Measurements from ENCODE around the gene BAIAP2L2.
"Not testable (repeated sequence)": the region's sequence is repeated elsewhere in the genome, so short reads cannot be mapped to it uniquely, and the experiment has no call there.

Gene BAIAP2L2

GRCh38 chr22:38080474-38080849 is 30.0 kb downstream of the BAIAP2L2 start:
- no peak for DNase-seq

DNA sequence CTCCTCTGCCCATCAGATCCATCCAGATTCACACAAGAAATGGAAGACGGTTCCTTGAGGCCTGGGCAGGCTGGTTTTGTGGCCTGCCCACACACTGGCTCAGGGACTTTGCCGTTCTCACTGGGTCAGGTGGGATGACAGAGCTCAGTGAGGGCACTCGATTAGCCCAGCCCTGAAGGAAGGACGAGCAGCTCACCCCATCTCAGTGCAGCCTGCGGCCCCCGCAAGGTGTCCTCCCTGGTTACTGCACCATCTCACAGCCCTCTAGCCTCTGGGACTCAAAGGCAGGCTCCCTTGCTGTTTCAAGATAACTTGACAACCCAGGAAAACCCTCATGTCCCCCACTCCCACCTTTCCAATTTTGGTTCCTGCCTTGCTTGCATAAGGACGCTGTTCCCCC is 30.7 kb downstream of the BAIAP2L2 start:
- DNase-seq: no peak

- DNase-seq: not testable (repeated sequence)
Measured at GRCh38 chr22:38079208-38079607, 31.3 kb downstream of the BAIAP2L2 start.

DNA sequence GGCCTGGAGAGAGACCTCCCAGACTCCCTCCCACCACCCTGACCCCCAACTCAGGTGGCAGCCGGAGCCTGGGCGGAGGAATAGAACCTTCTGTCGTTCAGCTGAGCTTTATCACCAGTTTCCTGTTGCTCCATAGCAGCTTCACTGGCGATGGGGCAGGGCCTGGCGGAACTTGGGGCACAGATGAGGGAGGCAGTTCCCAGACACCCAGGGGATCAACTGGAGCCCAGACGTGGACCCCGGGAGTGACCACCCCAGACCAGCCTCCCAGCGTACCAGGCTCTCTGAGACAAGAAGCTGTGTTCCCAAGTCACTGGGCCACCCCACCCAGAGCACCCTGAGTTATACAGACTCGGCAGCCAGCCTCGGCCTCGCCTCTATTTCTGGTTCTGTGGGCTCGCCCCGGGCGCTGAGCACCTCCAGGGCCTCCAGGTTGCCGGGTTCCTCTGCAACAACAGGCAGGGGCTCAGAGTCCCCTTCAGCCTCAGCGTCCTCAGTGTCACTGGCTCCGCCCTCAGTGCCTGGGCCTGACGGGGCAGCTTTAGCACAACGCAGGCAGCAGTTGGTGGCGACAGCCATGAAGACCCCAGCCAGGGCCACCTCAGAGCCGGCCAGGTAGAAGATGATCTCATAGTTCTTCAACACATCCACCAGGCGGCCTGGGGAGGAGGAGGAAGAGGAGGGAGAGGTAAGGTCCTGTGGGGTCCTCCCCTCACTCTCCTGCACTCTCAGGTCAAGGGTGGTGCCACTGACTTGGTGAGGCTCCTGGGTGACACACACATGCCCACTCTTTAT is 32.2 kb downstream of the BAIAP2L2 start:
- DNase-seq: no peak

- no peak for DNase-seq
Measured at GRCh38 chr22:38077595-38077994, 32.9 kb downstream of the BAIAP2L2 start.

GRCh38 chr22:38077096-38077495 is 33.4 kb downstream of the BAIAP2L2 start:
- DNase-seq: no peak

- DNase-seq: no peak
Measured at GRCh38 chr22:38075961-38076360, 34.5 kb downstream of the BAIAP2L2 start.

DNA sequence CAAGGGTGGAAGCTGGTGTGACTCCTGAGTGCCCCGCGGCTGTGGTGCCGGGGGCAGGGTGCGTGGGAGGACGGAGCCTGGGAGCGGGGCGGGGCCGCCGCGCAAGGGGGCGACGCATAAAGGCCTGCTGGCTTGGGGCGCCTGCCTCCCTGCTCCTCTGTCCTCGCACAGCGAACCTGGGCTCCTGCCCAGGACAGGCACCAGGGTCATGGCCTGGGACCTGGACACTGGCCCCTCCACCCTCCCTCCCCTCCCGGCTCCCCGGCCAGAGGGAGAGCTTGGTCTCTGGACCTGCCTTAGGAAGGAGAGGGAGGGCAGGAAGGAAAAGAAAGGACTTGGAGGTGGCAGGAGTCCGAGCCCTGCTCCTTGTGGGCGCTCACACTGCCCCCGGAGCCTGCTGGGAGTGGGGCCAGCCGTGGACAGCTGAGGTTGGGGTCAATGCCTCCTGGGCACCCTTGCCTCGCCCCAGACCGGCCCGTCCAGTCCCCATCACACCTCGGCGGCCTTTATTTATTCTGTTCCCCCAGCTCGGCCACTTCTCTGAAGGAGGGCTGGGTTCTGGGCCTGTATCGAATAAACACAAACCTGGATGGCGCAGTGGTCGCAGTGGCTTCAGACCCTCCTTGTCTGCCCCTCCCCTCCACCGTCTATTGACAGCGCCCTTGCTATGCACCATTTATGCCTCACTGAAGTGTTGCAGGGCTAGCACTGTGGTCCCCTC is 35.2 kb downstream of the BAIAP2L2 start:
- DNase-seq: no peak

GRCh38 chr22:38074181-38075104 is 36.0 kb downstream of the BAIAP2L2 start:
- DNase-seq: no peak

- DNase-seq: no peak
Measured at GRCh38 chr22:38073150-38074130, 37.0 kb downstream of the BAIAP2L2 start.

GRCh38 chr22:38072322-38073149 is 37.9 kb downstream of the BAIAP2L2 start:
- no peak for DNase-seq

- no peak for DNase-seq
Measured at GRCh38 chr22:38071421-38072321, 38.8 kb downstream of the BAIAP2L2 start.

- no peak for DNase-seq
Measured at GRCh38 chr22:38070250-38070921, 40.1 kb downstream of the BAIAP2L2 start.

DNA sequence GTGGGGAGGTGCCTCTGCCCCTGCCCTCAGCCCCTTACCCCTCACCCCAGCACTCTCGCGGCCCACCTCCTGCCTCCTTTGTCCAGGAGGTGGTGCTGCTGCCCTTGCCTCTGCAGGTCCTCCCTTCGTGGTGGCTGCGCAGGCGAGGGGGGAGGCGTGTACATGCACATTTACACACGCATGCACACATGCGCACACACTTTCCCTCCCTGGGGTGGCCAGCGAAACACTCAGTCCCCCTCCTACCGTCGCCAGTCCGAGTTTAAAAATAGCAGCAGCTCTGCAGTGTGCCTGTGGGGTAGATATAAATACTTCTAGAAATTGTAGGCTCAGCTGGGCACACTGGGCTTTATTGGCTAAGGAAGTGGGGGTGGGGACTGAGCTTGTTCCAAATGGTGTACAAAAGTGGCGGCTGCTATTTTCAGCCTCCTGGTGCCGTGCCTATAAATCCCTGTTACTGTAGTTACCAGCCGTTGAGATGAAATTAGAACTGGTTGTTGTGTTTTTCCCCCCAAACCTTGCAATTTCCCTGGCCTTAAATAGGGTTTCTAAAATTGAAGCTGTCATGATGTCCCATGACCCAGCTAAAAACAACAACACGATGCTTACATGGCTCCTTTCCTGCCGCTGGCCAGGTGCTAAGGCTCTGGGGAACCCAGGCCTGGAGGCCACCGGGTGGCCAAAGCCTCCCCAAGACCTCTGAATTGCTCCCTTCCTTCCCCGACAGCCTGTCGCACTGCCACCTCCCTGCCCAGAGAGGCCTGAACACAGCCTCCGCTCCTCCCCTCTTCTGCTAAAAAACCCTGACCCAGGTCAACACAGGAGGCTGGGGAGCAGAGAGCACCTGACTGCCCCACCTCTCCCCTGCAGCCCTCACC is 40.9 kb downstream of the BAIAP2L2 start:
- DNase-seq: no peak

DNA sequence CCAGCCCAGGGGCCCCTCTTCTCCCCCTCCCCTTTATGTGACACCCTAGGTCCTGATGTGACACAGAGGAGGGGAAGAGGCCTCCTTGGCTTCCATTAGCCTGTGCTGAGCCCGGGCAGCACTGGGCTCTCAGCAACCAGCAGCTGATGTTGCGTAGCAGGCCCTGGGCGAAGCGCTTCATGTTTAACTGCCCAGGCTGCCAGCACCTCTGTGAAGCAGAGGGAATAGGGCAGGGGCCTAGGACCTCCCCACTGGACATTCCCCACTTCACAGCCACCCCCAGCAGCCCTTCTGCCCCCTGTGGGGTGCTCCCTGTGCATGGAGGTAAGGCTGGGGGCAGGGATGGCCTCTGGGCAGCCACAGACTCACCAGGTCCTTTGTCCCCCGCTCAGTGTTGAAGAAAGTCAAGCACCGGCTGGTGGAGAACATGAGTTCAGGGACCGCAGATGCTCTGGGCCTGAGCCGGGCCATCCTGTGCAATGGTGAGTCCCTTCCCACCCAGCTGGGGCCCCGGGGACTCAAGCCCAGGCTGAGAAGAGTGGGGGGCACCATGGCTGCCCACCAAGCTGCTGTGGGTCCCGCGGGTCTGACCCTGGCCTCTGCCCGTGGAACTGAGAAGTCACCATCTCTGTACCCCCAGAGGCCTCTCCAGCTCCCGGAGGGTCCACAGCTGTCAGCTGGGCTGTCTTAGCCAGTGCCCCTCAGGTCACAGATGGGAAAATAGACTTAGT is 41.7 kb downstream of the BAIAP2L2 start:
- no peak for DNase-seq

- DNase-seq: no peak
Measured at GRCh38 chr22:38067761-38068360, 42.6 kb downstream of the BAIAP2L2 start.

- DNase-seq: no peak
Measured at GRCh38 chr22:38067028-38067415, 43.5 kb downstream of the BAIAP2L2 start.
